GM15510 (cell line): Measurements from ENCODE around the gene HADH.

Experiments used
- POLR2A ChIP-seq: IDR thresholded peaks from 3 replicates; pipeline ENCODE4 v1.6.1; 2011; ENCODE audit warnings: borderline replicate concordance; ENCODE audit not compliant: insufficient read length; ENCODE audit errors: extremely low read depth

HADH gene

DNA sequence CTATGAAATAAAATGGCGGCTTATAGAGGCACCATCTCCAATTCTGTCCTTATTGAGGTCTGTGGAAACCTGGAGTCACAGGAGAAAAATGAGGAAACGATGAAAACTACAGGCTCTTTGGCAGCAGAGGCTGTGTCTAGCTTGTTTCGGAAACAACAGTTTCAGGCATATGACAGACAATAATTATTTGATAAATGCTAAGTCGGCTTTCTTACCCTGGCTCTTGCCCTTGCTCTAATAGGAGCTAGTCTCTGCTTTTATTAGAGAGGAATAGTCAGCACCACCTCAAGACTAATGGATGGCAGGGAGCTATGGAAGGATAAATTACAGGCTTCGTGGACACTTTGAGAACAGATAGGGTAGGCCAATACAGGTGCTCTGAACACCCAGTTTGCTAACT lies 24.3 kb downstream of the HADH start:
- TF ChIP-seq POLR2A: no peak

DNA sequence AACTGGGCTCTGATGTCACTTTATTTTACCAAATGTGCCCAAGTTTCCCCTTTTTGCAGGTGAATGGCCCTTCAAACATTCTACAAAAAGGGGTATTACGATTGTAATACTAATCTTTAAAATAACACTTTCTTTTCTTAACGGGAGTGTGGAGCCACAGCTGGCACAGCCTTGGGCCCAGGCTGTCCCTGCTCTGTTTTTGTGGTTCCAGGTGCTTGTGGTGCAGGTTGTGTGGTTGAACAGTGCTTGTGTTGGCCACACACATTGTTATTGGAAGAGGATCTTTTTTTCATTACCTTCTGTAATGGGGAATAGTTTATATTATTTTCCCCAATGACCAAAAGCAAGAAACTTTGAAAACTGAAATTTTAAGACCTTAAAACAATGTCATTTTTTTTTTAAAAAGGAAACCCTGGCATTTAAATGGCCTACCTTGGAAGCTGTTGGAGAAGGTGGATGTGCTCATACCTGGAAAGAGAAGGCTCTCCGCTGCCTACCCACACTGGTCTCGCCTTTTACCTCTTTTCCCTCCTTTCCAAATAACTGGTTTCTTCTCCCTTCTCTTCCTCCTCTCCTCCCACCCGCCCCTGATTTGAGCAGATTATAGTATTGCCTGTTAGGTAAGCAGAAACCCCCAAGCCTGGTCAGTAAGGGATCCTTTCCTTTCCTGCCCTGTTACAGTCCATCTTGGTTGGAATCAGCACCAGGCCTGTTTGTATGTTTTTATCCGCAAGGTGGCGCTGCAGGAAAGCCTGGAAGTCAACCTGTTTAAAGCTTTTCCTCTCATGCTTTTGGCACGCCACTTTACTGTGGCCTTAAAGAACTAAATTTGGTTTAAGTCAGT lies 28.6 kb downstream of the HADH start:
- no peak for TF ChIP-seq POLR2A

DNA sequence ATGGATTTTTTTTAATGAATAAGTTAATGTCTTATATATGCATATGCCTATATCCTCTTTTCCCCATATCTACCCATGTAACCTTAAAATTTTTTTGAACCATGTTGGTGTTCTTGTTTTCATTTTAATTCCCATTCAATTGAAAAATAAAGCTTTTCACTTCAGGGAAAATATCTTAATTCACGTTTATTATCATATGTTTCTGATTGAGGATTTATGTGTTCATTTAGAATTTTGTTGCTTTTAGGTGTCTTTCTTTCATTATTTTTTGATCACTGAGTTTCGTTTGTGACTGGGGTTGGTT lies 29.1 kb downstream of the HADH start:
- TF ChIP-seq POLR2A: no peak

DNA sequence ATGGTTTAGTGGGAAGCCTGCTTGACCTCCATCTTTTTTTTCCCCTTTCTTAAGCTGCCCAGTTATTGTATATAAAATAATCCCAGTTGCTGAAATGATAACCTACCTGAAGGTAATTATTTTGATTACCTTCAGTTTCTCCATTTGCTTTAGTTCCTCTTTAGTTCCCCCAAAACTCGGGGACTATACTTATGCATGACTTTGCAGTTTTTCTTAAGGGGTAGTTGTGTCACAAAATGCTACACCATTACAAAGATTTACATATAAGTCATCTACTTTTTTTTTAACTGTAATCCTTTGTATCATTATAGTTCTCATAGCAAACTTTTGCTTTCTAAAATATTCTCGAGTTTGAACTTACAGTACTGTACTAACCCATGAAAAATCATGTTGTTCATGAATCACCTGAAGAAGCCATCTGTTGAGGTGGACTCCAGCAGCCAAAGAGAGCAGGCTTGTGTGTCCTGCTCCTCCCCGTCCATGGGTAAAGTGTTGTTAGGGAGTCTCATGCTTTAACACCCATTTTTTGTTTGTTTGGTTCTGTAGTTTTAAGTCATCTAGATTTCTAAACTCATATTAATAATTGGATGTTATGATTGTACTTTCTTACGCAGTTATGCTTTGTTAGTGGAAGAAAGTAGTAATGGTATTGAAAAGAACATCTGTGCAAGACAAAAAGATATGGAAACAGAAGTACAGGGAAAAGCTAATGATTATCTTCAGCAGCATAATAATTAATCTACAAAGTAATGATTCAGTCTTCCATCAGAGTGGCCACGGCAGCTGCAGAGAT lies 34.6 kb downstream of the HADH start:
- no peak for TF ChIP-seq POLR2A

DNA sequence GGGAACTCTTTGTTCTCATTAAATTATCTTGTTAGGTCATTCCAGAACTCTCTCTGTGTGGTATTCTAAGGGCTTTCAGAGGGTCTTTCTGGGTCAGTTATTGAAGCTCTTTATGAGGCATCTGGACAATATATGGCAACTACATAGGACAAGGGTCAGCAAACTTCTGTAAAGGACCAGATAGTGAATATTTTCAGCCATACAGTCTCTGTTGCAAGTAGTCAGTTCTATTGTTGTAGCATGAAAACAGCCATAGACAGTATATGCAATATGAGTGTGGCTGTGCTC lies 35.1 kb downstream of the HADH start:
- no peak for TF ChIP-seq POLR2A

DNA sequence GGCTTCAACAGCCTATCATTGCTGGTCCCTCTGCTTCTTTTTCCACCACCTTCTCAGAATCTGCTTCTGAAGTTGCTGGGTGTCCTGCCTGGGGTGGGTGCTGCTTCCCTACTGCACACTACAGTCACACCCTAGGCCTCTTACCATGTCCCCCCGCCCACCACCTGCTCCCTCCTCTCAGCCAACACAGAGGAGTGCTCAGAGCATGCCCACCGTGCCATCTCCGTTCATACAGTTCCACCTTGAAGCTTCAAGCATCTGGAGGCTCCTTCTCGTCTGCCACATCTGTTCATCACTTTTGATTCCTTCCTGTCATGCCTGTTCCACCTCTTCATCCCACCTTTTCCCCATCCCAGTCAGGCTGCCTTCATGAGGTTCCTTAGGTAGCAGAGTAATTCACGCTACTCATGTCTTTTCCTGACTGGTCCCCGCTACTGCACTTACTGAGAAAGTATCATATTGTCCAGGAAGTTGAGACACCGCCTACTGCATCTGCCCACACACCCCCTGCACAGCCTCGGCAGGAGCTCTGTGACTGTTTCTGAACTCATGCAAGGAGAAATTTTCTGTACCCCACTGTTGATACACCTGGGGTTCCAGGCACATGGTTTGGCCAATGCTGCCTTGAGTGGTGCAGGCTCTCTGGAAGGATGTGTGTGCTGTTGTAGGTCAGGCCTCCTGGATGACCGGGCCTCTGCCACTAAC lies 39.5 kb downstream of the HADH start:
- TF ChIP-seq POLR2A: no peak

DNA sequence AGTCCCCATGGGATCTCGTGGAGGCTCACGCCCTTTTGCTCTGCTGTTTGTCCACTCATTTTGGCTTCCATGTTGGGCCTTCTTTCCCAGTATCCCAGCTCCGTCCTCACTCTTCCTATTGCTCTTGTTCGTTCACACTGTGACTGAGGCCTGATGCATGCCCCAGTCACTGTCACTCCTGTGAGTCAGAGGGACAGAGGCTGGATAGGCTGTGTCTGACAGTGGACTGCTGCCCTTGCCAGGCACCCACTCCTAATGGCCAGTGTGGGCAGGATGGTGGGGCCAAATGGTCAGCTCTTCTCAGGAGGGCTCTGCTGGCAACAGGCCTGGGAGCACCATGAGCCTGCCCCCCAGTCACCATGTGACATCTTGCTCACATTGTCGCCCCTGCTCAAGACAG lies 40.0 kb downstream of the HADH start:
- no peak for TF ChIP-seq POLR2A

DNA sequence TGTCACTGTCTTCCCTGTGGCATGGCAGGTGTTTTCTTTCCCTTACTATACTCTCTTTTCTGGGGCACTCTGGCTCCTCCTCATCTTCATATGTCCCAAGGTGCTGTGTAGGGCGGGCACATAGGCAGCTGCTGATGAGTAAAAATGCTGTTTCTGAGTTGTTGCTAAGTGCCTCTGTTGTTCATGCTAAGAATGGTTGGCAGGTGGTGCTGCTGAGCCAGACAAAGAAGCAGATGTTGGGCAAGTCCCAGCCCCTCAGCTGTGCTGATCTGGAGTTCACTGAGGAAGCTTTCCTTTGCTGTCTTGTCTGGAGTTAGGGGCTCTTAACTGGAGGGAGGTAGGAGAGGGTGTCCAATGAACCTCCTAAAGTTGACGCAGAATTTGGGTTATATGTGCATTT lies 40.6 kb downstream of the HADH start:
- no peak for TF ChIP-seq POLR2A

DNA sequence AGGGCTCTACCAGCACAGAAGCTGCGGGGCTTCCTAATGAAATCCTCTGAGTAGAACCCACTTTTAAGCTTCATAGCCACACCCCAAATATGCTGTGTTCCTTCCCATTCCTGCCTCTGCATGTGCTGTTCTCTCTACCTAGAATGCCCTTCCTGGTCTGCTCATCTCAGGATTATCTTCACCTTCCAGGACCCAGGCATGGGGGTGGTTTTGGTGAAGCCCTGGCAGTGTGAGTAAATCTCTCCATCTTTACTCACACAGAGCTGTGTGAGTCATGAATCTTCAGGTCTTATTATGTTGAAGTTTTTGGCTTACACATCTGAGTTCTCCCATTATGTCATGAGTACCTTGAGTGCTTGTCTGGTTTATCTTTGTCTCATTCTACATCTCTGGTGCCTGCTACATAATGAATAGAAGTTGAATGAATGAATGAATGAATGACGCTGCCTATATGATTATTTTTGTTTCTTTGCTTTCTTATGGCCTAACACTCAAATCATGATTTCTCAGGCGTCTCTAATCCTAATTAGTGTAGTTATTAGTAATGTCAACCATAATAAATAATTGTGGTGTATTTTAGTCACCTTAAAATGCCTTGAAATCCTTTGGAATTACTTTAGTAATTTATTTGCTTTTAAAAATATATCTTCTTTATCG lies 41.9 kb downstream of the HADH start:
- TF ChIP-seq POLR2A: no peak

DNA sequence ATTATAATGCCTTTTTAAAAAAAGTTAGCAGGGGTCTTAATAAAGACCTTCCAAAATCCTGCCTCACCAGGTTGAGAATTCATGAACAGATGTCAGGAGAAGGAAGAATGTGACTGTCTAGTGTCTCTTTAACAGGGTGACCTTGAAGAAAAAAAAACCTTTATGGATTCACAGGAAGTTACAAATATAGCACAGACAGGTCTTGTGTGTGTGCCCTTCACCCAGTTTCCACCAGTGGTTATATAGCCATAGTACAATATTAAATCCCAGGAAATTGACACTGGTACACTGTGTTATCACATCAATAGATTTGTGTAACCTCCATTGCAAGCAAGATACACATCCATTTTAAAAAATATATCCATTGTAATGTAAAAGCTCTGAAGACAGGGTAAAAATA lies 43.7 kb downstream of the HADH start:
- TF ChIP-seq POLR2A: no peak

DNA sequence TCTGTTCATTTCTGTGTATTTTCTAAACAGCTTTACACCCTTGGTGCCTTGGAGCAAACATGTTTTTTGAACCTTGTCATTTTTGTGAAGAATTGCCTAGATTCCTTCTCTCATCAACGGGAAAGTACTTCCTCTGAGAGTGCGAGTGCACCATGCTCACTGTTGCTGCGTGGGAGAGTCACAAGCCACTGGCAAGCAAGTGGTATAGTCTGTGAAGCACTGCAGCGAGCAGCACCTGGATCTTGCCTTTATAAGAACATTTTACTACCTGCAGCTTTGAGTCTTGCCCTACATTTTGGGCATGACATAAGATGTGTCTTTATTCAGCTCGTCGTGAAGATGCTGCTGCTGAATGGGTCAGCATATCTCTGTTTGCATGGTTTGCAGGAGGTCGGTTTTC lies 44.9 kb downstream of the HADH start:
- TF ChIP-seq POLR2A: no peak

DNA sequence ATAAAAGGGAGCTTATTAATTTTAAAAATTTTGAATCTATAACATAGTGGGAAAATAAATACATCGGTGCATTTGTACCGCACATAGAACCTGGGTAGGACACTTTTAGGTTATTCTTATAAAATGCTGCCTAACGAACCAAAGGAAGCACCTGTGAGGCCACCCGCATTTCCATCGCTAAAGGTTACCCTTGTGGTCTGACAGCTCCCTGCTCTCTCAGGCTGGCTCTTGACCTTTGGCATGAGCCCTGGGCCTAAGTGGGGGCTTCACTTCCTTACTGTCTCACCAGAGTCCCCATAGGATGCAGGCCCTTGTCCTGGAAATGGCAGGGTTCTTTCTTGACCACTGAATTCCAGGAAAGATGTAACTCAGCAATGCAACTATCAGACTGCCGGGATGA lies 46.0 kb downstream of the HADH start:
- no peak for TF ChIP-seq POLR2A

DNA sequence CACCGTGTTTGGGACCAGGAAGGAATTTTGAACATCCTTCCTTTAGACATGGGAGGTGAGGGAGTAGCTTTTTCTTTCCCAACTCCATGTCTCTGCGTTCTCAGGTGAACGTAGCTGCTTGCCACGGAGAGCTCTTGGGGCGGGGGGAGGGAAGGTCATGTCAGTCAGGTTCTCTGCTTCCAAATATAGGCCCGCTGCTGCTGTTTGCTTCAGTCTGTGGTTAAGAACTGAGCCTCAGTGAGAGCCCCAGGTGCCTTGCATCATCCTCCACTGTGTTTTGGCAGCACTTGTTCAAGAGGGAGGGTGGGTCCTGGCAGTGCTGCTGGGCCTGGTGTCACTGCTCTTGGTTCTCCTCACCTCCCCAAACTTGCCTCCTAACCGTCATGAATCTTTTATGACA lies 46.5 kb downstream of the HADH start:
- TF ChIP-seq POLR2A: no peak

DNA sequence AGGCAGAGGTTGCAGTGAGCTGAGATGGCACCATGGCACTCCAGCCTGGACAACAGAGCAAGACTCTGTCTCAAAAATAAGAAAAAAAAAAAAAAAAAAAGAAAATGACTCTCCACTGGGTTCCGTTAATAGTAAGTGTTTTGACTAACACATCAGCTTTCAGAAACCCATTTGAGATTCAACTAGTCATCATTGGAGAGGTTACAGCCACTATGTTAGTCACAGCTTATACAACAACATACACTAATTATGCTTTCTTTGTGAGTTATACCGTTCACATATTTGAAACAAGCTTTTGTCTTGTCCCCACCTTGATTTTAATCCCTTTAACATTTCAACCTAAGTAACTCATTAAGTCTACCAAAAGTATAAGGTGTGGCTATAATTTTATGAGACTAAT lies 48.2 kb downstream of the HADH start:
- no peak for TF ChIP-seq POLR2A

DNA sequence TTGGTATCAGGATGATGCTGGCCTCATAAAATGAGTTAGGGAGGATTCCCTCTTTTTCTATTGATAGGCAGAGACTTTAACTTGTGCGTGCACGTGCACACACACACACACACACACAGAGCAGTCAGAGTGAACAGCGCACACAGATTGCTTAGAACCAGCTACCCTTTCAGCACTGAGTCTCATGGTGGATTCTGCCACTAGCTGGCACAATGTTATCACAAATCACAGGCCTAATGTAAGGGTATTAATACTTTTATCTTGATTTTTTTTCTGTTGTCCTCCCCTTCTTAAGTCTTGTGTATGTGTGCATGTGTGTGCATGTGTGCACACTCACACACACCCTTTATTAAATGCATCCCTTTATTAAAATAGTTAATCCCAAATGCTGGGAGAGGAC lies 53.2 kb downstream of the HADH start:
- no peak for TF ChIP-seq POLR2A

DNA sequence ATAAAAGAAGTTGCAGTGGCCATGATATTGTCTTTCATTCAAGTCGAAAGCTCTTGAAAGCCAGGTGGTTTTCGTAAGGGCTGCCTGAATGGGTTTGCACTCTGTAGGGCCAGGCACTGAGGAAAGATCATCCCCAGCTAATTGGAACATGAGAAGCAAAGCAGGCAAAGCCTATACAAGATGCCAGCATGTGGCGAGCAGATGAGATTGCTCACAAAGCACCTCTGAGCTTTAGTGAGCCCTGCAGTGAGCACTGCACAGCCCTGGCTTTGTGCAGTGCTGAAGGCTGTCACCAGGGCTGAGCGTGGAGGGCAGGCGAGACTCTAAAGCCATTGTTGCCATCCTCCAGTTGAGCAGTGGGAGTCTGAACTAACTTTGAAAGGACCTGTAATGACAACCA lies 53.8 kb downstream of the HADH start:
- no peak for TF ChIP-seq POLR2A

DNA sequence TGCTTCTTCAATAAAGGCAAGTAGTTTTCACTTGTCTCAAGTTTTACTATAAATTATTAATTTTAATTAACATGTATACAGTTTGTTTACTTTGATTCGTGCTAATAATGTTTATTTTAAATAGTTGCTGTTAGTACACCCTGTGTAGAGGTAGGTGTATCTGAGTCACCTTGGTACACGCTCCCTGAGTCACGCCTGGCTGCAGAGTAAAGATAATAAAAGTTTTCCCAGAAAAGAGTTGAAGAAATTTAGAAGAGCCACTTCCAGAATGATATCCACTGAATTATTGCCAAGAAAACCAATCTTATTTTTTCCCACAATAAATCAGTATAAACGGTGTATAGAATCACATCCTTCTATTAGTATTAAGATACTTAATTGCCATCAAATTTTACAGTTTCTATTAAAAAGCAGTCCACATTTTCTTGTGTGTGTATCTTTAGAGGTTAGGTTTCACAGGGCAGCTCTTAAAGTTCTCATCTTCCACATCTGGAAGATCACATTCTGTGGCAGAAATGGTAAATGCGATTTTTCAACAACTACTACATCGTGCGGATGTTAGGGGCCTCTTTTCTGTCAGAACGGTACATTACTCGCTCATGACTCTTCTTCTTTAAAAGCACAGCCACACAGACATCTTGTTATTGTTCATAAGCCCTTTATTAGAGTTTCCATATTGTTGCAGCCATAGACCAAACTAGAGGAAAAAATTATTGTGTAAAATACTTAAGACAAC lies 55.4 kb downstream of the HADH start:
- TF ChIP-seq POLR2A: no peak
